ENCODE results near the gene INSIG2. TPM values are rescaled to one million over a fixed set of nuclear protein-coding genes. Genes with fewer than 3 reads are reported as not detected.

The INSIG2 gene
- total RNA-seq, 4 donors from 2014 or later, result 9.4 to 18.4 (median 13.5) TPM

- TF ChIP-seq POLR2AphosphoS5 (IDR thresholded peaks at IDR 0.05), result no peak
- no peak for TF ChIP-seq EP300 (IDR thresholded peaks at IDR 0.05)
- TF ChIP-seq POLR2A (IDR thresholded peaks at IDR 0.05; ENCODE audit: low read depth), result no peak
- TF ChIP-seq, protein P1, sequence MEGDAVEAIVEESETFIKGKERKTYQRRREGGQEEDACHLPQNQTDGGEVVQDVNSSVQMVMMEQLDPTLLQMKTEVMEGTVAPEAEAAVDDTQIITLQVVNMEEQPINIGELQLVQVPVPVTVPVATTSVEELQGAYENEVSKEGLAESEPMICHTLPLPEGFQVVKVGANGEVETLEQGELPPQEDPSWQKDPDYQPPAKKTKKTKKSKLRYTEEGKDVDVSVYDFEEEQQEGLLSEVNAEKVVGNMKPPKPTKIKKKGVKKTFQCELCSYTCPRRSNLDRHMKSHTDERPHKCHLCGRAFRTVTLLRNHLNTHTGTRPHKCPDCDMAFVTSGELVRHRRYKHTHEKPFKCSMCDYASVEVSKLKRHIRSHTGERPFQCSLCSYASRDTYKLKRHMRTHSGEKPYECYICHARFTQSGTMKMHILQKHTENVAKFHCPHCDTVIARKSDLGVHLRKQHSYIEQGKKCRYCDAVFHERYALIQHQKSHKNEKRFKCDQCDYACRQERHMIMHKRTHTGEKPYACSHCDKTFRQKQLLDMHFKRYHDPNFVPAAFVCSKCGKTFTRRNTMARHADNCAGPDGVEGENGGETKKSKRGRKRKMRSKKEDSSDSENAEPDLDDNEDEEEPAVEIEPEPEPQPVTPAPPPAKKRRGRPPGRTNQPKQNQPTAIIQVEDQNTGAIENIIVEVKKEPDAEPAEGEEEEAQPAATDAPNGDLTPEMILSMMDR (IDR thresholded peaks at IDR 0.05), result no peak
- no peak for DNase-seq (ENCODE audit: extremely low spot score)
Observed at GRCh38 chr2:118103951-118104940, 16.0 kb downstream of the INSIG2 start.

DNA sequence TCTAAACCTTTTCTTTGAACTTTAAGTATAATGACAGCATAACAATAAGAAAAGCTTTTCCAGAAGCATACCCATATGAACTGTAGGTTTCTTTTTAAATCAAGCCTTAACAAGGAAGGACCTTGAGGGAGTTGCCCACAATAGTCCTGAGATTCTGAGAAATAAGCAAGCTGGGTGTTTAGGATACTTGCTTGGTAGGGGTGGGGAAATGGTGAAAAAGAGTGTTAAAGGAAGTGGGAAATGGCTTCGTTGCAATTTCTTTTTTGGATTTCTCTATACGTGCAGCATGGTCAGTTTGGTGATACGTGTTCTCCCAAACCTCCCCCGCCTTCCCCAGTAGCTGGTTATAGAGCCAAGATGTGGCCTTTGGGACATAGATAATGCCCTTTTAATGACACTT is 17.2 kb downstream of the INSIG2 start:
- WGBS, result 84% methylated on average over 4 of the region's 4 CpGs
- Histone ChIP-seq H3K9me3 (no peaks in the 10 kb centered on the region), H3K4me3 (no peak overlapping the region), H3K36me3 (peaks cover 0 to 76% (median 26%) of the 10 kb centered on the region in 4 donors), H3K27ac (replicated peaks in 1 of 4) (no peak overlapping the region), H3K4me1 (no peaks in the 10 kb centered on the region), H3K27me3 (no peaks in the 10 kb centered on the region)
- intact Hi-C loops (cut with DNase I), result no loop called here
- TF ChIP-seq EP300 (IDR thresholded peaks at IDR 0.05), result no peak
- TF ChIP-seq POLR2A (IDR thresholded peaks at IDR 0.05; ENCODE audit: low read depth), result no peak
- TF ChIP-seq, protein P1 (IDR thresholded peaks at IDR 0.05), result no peak
- TF ChIP-seq POLR2AphosphoS5 (IDR thresholded peaks at IDR 0.05), result no peak
- DNase-seq (ENCODE audit: extremely low spot score), result no peak

More at GRCh38 chr2:118103951-118104940, 16.0 kb downstream of the INSIG2 start:
- Histone ChIP-seq H3K27ac (replicated peaks in 1 of 4) (no peak overlapping the region), H3K27me3 (no peaks in the 10 kb centered on the region), H3K9me3 (no peaks in the 10 kb centered on the region), H3K4me1 (no peaks in the 10 kb centered on the region), H3K4me3 (no peak overlapping the region), H3K36me3 (peaks cover 0 to 73% (median 26%) of the 10 kb centered on the region in 4 donors)
- WGBS, result 73% methylated on average over 2 of the region's 2 CpGs
- intact Hi-C loops (cut with DNase I), result no loop called here

DNA sequence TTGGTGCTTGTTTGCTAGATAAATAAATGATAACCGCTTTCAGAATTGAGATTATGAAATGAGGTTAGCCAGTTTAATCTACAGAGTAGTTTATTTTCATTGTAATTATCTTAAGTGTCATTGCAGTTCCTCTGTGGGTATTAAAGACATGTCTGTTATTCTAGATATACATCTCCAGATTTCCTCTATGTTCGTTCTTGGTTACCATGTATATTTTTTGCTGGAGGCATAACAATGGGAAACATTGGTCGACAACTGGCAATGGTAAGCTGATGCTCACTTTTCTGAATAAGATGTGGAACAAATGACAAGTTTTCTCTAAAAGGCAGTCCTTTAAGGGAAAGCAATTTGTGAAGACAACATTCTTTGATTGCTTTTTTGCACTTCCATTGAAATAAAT is 18.7 kb downstream of the INSIG2 start:
- Histone ChIP-seq H3K27me3 (no peaks in the 10 kb centered on the region), H3K27ac (replicated peaks in 1 of 4) (no peak overlapping the region), H3K36me3 (peaks cover 0 to 70% (median 21%) of the 10 kb centered on the region in 4 donors), H3K9me3 (no peaks in the 10 kb centered on the region), H3K4me1 (no peaks in the 10 kb centered on the region), H3K4me3 (no peak overlapping the region)
- intact Hi-C loops (cut with DNase I), result no loop called here
- no peak for DNase-seq (ENCODE audit: extremely low spot score)
- WGBS, result 91% methylated on average over 3 of the region's 3 CpGs
- TF ChIP-seq EP300 (IDR thresholded peaks at IDR 0.05) (no peak), POLR2AphosphoS5 (IDR thresholded peaks at IDR 0.05) (no peak), POLR2A (IDR thresholded peaks at IDR 0.05; ENCODE audit: low read depth) (no peak)
- TF ChIP-seq, protein P1 (IDR thresholded peaks at IDR 0.05), result no peak

- Histone ChIP-seq H3K27me3 (no peaks in the 10 kb centered on the region), H3K4me1 (no peaks in the 10 kb centered on the region), H3K4me3 (no peak overlapping the region), H3K9me3 (no peaks in the 10 kb centered on the region), H3K36me3 (peaks cover 0 to 42% (median 18%) of the 10 kb centered on the region in 4 donors), H3K27ac (replicated peaks in 1 of 4) (no peak overlapping the region)
- intact Hi-C loops (cut with DNase I), result no loop called here
- DNase-seq (ENCODE audit: extremely low spot score), result no peak
- 97% methylated on average over 3 of the region's 3 CpGs for WGBS
- TF ChIP-seq POLR2A (IDR thresholded peaks at IDR 0.05; ENCODE audit: low read depth) (no peak), POLR2AphosphoS5 (IDR thresholded peaks at IDR 0.05) (no peak), EP300 (IDR thresholded peaks at IDR 0.05) (no peak)
- TF ChIP-seq, protein P1 (IDR thresholded peaks at IDR 0.05), result no peak
Observed at GRCh38 chr2:118110310-118110709, 22.0 kb downstream of the INSIG2 start.
